K562 (cell line): ENCODE results near the gene RASAL3. TPM values are rescaled to one million over a fixed set of nuclear protein-coding genes. Genes with fewer than 3 reads are reported as not detected.

Experiments used
- C11orf30 ChIP-seq: fragments of 450-650 bp; IDR thresholded peaks from 2 replicates; pipeline ENCODE4 v1.6.1; 2016; ENCODE audit warnings: low read depth, mild to moderate bottlenecking
- EP300 ChIP-seq: IDR thresholded peaks from 2 replicates; pipeline ENCODE4 v1.6.1; 2012; ENCODE audit warnings: low read length, improper control_type of control experiment
- JUN ChIP-seq, 2 experiments: sonication (generic) in 1 of 2; formaldehyde crosslinking in 1 of 2; IDR thresholded peaks; 2 replicates each; pipeline versions ENCODE4 v1.6.1 to v1.8.0; 2012 to 2022; ENCODE audit warnings: borderline replicate concordance in 2 of 2, mild to moderate bottlenecking in 2 of 2, improper control_type of control experiment in 1 of 2, low read depth in 1 of 2, low read length in 1 of 2, missing genetic modification reagents in 1 of 2
- TAF1 ChIP-seq: IDR thresholded peaks from 2 replicates; pipeline ENCODE4 v1.6.1; 2011; ENCODE audit warnings: mild to moderate bottlenecking, low read length, moderate library complexity; ENCODE audit not compliant: insufficient read depth, control insufficient read depth, severe bottlenecking; ENCODE audit errors: extremely low read depth
- ZNF124 ChIP-seq: sonication (generic); formaldehyde crosslinking; IDR thresholded peaks from 2 replicates; pipeline ENCODE4 v1.8.1; 2022; ENCODE audit warnings: missing genetic modification reagents
- ZNF41 ChIP-seq: fragments of 250-450 bp; sonication (Bioruptor Pico); conservative IDR thresholded peaks from 2 replicates; pipeline ENCODE4 v1.4.0; 2020; ENCODE audit warnings: mild to moderate bottlenecking
- polyA plus RNA-seq, 8 experiments: library from polyadenylated mRNA; depleted of rRNA in 4 of 8; stranded (reverse) in 5 of 8; unstranded in 3 of 8; fragments of >200 nt; fragmentation: Nextera tagmentation in 2 of 8; fragmentation: Illumina TruSeq in 1 of 8; extraction: Ambion mirVana in 2 of 8; extraction: Trizol in 1 of 8; gene quantifications; 2 replicates each; pipeline versions ENCODE4 v1.2.1 to v1.2.3, GENCODE V29; 2011 to 2014; ENCODE audit warnings: inconsistent platforms in 1 of 8, missing spikeins in 1 of 8
- total RNA-seq, 7 experiments: library from RNA; depleted of rRNA in 6 of 7; stranded (reverse); fragments of >200 nt in 6 of 7; fragmentation: Illumina TruSeq in 2 of 7; extraction: Trizol in 2 of 7; gene quantifications; 2 replicates each; pipeline versions ENCODE4 v1.2.1 to v1.2.3, GENCODE V29; 2011 to 2021; ENCODE audit warnings: low replicate concordance in 1 of 7
- TF ChIP-seq, protein P1 (sequence below): fragments of 250-450 bp; sonication (Bioruptor Pico); IDR thresholded peaks from 2 replicates; pipeline ENCODE4 v1.8.0; 2021; ENCODE audit warnings: moderate library complexity, mild to moderate bottlenecking, inconsistent platforms
- TF ChIP-seq, protein P2 (sequence below): fragments of 250-450 bp; sonication (Bioruptor Pico); IDR thresholded peaks from 2 replicates; pipeline ENCODE4 v1.8.0; 2021; ENCODE audit warnings: borderline replicate concordance, mild to moderate bottlenecking, moderate library complexity; ENCODE audit not compliant: poor library complexity, severe bottlenecking
- TF ChIP-seq, protein P3 (sequence below): sonication (generic); formaldehyde crosslinking; IDR thresholded peaks from 2 replicates; pipeline ENCODE4 v1.8.1; 2023; ENCODE audit warnings: mild to moderate bottlenecking, missing genetic modification reagents
- TF ChIP-seq, protein P4 (sequence below), 2 experiments: fragments of 200-800 bp in 1 of 2; sonication (Bioruptor generic) in 1 of 2; sonication (generic) in 1 of 2; formaldehyde crosslinking in 1 of 2; IDR thresholded peaks in 1 of 2; conservative IDR thresholded peaks in 1 of 2; 2 replicates each; pipeline versions ENCODE4 v1.5.0 to v1.6.1; 2016 to 2020; ENCODE audit warnings: missing compliant biosample characterization in 1 of 2, missing genetic modification characterization in 1 of 2, missing genetic modification reagents in 1 of 2
- TF ChIP-seq, protein P5 (sequence below): sonication (generic); formaldehyde crosslinking; IDR thresholded peaks from 2 replicates; pipeline ENCODE4 v1.8.0; 2022; ENCODE audit warnings: mild to moderate bottlenecking, missing genetic modification reagents, borderline replicate concordance
- TF ChIP-seq, protein P6 (sequence below): sonication (generic); formaldehyde crosslinking; IDR thresholded peaks from 2 replicates; pipeline ENCODE4 v1.8.0; 2022; ENCODE audit warnings: mild to moderate bottlenecking, missing genetic modification reagents

Gene RASAL3
- total and polyA plus RNA-seq, 9 of the 15 experiments (the other 6 are each of a cell fraction or from before 2014, with no cell fraction given), result 0.07 to 0.44 TPM; not detected in 7

DNA sequence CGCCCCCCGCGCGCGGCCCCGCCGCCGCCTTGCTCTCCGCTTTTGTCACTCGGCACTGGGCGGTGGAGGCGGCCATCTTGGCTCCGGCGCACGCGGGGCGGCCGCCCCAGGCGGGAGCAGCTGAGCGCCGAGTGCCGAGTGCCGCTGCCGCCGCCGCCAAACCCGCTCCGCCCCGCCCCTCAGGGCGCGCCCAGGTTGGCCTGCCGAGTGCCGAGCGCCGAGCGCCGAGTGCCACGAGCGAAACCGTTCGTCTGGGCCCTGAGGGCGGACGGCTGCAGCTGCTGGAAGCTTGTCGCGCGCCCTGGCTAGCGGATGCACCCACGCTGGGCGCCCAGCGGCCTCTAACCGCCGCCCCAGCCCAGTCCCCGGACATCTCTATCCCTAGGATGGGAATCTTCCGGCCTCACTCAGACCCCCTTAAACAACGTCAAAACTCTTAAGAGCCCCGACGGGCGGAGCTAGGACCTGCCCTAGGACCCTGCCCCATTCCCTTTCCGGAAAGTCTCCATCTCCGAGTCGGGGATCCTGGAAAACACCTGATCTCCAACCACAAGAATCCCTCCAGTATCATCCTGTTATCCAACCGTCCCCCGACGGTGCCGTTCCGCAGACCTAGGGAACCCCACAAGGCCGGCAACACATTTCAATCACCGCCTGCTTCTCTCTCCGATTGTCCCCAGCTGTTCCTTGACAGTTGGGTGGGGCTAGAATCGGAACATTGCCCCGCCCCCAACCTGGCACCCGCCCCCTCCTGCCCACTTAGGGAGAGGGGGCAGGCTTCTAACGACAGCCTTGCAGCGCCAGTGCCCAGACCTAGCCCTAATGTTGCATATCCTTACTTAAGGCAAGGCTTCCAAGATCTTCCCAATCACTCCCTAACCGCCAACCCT lies 31.5 kb downstream of the RASAL3 start (continued):
- TF ChIP-seq, protein P1, sequence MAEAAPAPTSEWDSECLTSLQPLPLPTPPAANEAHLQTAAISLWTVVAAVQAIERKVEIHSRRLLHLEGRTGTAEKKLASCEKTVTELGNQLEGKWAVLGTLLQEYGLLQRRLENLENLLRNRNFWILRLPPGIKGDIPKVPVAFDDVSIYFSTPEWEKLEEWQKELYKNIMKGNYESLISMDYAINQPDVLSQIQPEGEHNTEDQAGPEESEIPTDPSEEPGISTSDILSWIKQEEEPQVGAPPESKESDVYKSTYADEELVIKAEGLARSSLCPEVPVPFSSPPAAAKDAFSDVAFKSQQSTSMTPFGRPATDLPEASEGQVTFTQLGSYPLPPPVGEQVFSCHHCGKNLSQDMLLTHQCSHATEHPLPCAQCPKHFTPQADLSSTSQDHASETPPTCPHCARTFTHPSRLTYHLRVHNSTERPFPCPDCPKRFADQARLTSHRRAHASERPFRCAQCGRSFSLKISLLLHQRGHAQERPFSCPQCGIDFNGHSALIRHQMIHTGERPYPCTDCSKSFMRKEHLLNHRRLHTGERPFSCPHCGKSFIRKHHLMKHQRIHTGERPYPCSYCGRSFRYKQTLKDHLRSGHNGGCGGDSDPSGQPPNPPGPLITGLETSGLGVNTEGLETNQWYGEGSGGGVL (CRISPR knock-in tag), result no peak
- TF ChIP-seq, protein P2, sequence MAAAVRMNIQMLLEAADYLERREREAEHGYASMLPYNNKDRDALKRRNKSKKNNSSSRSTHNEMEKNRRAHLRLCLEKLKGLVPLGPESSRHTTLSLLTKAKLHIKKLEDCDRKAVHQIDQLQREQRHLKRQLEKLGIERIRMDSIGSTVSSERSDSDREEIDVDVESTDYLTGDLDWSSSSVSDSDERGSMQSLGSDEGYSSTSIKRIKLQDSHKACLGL (CRISPR knock-in tag), result peak; percentile 75
- TF ChIP-seq ZNF124 (no peak), C11orf30 (no peak), JUN (IDR thresholded peaks at IDR 0.05; ENCODE audit: borderline replicate concordance, low read depth, low read length) (peak; percentile 47; the same call in 1 of the 2 replicates), JUN (CRISPR knock-in tag; IDR thresholded peaks at IDR 0.05; ENCODE audit: borderline replicate concordance) (no peak), TAF1 (peak; percentile 81), EP300 (0 out of 2 replicates have a peak, but pooled peaks have one; percentile 23), ZNF41 (CRISPR knock-in tag) (no peak)
- TF ChIP-seq, protein P3, sequence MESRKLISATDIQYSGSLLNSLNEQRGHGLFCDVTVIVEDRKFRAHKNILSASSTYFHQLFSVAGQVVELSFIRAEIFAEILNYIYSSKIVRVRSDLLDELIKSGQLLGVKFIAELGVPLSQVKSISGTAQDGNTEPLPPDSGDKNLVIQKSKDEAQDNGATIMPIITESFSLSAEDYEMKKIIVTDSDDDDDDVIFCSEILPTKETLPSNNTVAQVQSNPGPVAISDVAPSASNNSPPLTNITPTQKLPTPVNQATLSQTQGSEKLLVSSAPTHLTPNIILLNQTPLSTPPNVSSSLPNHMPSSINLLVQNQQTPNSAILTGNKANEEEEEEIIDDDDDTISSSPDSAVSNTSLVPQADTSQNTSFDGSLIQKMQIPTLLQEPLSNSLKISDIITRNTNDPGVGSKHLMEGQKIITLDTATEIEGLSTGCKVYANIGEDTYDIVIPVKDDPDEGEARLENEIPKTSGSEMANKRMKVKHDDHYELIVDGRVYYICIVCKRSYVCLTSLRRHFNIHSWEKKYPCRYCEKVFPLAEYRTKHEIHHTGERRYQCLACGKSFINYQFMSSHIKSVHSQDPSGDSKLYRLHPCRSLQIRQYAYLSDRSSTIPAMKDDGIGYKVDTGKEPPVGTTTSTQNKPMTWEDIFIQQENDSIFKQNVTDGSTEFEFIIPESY, result peak; percentile 73; the same call in 1 of the 2 replicates
- TF ChIP-seq, protein P4, sequence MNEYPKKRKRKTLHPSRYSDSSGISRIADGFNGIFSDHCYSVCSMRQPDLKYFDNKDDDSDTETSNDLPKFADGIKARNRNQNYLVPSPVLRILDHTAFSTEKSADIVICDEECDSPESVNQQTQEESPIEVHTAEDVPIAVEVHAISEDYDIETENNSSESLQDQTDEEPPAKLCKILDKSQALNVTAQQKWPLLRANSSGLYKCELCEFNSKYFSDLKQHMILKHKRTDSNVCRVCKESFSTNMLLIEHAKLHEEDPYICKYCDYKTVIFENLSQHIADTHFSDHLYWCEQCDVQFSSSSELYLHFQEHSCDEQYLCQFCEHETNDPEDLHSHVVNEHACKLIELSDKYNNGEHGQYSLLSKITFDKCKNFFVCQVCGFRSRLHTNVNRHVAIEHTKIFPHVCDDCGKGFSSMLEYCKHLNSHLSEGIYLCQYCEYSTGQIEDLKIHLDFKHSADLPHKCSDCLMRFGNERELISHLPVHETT (CRISPR knock-in tag; conservative IDR thresholded peaks at IDR 0.05 in 1 of 2, IDR thresholded peaks at IDR 0.05 in 1 of 2), result peak in 1 of 2 experiments; percentile 91; a peak in 2 of 4 replicates
- TF ChIP-seq, protein P5, sequence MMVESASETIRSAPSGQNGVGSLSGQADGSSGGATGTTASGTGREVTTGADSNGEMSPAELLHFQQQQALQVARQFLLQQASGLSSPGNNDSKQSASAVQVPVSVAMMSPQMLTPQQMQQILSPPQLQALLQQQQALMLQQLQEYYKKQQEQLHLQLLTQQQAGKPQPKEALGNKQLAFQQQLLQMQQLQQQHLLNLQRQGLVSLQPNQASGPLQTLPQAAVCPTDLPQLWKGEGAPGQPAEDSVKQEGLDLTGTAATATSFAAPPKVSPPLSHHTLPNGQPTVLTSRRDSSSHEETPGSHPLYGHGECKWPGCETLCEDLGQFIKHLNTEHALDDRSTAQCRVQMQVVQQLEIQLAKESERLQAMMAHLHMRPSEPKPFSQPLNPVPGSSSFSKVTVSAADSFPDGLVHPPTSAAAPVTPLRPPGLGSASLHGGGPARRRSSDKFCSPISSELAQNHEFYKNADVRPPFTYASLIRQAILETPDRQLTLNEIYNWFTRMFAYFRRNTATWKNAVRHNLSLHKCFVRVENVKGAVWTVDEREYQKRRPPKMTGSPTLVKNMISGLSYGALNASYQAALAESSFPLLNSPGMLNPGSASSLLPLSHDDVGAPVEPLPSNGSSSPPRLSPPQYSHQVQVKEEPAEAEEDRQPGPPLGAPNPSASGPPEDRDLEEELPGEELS (CRISPR knock-in tag), result peak; percentile 64; the same call in 1 of the 2 replicates
- TF ChIP-seq, protein P6, sequence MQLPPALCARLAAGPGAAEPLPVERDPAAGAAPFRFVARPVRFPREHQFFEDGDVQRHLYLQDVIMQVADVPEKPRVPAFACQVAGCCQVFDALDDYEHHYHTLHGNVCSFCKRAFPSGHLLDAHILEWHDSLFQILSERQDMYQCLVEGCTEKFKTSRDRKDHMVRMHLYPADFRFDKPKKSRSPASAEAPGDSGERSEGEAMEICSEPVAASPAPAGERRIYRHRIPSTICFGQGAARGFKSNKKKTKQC, result no peak; the same call in 1 of the 2 replicates
